Stimulated activated CD8-positive, alpha-beta memory T cell treated with anti-CD3 and anti-CD28 coated beads, Interleukin-7, amount 100 ng/mL, for 1 hour (primary cell): Measurements from ENCODE around the gene ROBO2.

Source experiments
- DNase-seq, 2 donors: peaks; one replicate each; pipeline ENCODE4 v3.0.0-alpha.2; 2020; ENCODE audit warnings: low read depth in 2 of 2

The ROBO2 gene

DNA sequence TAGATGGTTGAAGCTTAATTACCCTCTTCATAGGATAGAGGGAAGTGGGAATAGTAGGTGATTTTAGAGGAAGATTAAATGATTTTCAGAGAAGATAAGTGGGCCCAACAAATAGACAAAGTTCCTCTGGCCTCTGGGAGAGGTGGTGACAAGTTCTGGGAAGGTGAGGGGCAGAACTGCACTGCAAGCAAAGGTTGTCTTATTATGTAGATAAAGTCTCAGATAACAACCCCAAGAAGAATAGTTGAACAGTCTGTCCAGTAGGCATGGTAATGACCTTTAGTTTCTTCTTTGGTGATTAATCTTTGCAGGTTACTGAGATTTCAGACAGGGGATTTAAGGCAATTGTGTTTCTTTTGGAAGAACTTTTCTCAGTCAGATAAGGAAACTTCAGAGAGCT, 439.1 kb downstream of the ROBO2 start:
- DNase-seq = no peak

DNA sequence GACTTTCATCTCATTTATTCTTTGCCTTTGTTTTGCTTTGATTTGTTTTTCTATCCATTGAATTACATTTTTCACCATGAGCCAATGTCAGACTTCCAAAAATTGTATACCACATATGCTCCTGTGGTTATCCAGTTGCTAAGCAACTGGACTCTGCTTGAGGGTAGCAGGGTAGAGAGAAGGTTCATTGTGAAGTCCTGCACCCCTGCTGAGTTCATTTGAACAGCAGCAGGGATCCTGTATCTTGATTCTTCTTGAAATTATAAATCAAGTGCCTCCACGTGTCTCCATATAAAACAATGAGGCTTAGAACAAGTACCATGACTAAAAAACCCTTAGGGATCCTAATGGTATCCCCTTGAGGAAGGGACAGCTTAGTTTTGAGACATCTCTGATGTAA, 449.3 kb downstream of the ROBO2 start:
- DNase-seq = no peak

DNA sequence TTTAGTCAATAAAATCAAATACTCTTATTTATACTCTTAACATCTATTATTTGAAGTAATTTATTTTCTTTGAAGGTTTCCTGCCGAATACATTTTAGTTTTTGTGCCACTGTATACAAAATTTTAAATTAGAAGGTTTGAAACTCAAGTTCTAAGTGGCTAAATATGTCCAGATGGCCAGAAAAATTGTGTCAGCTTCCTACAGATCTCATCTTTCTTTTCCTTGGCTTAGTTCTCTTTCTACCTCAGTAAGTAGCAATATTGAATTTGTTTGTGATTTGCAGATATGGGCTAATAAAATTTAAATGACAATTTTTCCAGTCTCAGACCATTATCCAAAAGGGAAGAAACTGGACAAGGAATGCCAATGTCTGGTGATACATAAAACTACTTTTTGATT, 452.1 kb downstream of the ROBO2 start:
- no peak for DNase-seq

DNA sequence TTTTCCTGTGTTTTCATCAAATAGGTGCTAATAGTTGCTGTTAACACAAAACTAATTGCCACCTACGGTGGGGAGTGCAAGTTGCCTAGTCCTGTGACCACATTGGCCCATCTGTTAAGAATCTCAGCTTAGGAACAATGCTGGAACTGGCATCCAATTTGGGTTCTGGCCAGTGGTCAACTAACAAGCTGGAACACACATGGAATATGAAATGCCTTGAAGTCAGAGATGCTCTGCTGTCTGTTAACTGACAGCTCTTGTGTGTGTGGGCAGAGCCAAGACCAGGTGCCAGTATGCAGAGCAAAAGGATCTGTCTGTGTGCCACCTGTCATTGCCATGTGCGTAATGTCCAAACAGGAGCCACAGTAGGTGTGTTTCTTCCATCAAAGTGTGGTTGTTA, 460.8 kb downstream of the ROBO2 start:
- DNase-seq = no peak

DNA sequence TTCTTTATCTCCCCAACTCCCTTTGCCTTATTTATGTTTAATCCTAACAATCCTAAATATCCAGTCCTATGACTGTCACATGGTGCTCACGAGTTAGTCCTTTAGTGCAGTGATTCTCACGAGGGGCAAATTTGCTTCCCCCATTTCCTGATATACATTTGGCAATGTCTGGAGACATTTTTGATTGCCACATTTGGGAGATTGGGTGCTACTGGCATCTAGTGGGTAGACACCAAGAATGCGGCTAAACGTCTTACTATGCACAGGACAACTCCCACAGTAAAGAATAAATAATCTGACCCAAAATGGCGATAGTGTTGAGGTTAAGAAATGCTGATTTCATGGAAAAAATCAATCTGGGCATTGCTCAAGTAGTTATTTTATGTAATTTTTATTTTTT, 466.5 kb downstream of the ROBO2 start:
- DNase-seq = no peak

DNA sequence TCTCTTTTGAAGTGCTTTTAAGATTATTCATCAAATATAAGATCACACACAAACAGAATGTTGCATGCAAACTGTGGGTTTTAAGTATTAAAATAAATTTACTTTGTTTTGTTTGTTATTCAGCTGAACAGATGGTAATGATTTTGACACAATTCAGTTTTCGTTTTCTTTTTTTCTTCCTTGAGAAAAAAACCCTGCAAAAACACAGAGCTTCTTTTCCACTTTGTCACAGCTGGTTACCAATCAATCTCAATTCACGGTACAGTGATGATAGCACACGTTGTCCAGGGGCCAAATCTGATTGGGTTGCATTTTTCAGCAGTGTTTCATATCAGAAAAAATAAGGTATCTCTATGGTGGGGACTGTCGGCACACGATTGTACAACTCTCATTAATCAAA, 473.6 kb downstream of the ROBO2 start:
- no peak for DNase-seq

DNA sequence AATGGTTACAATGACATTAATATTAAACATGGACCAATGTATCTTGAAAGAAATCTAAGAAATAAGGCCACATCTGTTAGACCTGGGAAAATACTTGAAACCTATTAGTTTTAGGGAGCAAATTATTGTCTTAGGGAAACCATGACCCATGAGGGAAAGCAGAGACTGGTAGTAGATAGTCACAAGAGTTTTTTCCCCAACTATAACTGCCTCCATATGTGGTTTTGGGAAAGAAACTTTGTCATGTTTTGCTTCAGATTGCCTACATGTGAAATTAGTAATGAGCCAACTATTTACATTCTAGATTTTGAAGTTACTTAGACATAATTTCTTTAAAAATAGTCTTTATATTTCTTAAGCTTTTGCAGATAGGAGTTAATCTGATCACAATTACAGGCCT, 474.9 kb downstream of the ROBO2 start:
- no peak for DNase-seq

DNA sequence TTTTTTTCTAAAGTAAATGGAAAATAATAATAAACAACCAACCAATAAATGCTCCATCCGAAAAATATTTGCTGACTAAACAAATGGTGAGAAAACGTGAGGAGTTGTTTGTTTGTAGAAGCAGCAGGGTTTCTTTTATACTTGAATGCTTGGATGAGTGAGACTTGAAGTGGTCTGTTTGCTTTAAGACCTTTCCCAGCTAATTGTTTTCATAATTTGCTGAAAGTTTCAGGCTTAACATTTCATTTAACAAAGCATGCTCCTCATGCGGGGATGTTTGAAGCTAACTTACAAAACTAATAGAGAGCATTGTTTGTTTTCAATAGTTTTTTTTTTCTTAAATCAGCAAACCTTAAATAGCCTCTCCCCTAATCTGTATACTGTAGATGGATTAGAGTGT, 484.6 kb downstream of the ROBO2 start:
- no peak for DNase-seq

DNA sequence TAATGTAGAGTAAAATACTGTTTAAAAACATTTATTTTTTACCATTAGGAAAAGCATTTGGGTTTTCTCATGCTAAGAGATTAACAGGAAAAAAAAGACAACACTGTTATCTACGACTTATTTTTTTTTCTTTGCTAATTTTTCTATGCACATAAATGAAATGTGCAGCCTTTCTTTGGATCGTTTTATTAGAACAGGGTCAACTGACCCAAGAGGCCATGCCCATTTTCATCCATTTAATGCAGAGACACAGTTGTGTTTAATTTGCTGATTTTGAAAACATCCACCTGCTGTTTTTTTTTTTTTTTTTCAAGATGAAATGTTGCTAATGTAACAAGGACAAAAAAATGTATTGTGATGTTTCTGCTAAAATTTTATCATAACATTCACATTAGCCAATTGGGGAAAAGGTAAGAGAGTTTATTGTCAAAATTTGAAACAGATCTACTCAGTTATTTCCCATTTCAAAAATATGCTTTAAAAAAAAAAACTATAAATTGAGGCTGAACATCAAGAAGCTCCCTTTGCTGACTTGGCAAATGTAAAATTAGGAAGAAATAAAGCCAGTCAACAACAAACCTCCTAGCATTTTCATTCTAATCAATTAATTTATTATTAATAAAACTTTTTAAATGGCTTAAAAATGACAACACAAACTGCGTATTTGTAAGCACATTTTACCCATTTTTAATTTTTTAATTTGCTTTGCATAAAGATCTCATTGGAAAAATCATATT, 485.2 kb downstream of the ROBO2 start:
- DNase-seq = no peak

DNA sequence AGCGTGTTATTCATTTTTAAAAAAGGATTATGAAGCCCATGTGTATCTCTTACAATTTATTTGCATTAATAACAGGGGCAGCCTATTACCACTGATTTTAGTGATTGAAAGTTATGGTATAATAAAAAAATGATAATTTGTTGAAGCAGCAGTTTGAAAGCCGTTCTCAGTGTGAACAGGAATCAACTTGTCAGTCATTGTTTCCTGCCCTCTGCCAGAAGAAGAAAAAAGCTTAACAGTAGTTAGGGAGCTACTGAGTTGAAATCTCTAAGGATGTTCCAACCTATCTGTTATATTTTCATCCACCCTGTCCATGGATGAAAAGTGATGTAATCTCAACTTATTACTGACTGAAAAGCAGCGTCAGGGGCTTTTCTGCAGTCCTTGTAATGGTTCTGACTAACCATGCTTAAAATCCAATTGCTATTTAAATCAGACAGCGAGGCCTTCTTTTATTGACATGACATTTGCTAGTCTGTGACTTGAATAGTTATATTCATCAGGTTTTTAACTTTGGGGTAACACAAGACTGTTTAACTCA, 486.7 kb downstream of the ROBO2 start:
- no peak for DNase-seq

DNA sequence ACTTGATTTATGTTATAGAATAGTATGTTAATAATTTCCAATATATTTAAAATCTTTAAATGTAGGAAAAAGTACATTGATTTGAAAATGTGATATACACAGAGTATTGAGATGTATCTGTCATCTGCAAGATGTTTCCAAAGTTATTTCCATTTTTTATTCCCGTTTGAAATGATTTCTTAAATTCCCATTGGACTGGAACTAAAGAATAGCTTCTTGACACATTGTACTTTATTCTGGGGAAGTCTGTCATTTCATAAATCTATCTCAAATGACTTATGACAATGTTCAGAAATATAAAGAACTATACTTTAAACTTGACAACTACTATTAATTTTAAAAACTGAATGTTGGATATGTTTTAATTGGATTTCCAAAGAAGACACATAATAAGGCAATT, 489.6 kb downstream of the ROBO2 start:
- no peak for DNase-seq

DNA sequence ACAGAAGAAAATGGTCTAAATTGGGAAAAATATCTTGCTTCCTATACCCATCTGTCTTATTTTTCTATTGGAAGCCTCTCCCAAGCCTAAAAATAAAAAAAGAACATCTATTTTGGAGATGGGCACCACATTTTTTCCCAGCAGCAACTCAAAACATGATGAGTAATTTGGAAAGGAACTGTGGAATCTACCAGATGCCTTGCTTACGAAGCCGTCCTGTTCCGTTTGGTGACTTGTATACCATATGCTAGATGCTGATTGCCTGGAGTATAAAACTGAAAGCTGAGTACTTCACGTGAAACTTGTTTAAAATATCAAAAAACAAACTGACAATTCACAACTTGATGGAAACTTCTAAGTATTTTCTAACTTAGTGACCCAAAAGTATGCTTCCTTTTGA, 491.0 kb downstream of the ROBO2 start:
- DNase-seq = no peak

DNA sequence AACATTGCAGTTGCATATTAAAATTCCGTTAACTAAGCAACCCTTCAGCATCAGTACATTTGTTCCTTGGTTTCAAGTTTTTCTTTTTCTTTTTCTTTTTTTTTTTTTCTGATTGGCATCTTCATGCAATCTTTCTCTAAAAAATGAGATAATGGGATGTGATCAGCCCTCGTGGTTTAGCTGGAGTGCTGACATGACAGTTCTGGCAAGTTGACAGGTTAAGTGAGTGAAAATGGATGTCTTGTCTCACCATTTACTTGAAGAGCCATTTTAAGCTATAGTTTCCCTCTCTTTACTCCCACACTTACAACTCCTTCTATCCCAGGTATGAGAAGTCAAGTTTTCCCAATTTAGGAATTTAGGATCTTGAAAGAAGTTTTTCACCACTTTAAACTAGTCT, 495.2 kb downstream of the ROBO2 start:
- no peak for DNase-seq

DNA sequence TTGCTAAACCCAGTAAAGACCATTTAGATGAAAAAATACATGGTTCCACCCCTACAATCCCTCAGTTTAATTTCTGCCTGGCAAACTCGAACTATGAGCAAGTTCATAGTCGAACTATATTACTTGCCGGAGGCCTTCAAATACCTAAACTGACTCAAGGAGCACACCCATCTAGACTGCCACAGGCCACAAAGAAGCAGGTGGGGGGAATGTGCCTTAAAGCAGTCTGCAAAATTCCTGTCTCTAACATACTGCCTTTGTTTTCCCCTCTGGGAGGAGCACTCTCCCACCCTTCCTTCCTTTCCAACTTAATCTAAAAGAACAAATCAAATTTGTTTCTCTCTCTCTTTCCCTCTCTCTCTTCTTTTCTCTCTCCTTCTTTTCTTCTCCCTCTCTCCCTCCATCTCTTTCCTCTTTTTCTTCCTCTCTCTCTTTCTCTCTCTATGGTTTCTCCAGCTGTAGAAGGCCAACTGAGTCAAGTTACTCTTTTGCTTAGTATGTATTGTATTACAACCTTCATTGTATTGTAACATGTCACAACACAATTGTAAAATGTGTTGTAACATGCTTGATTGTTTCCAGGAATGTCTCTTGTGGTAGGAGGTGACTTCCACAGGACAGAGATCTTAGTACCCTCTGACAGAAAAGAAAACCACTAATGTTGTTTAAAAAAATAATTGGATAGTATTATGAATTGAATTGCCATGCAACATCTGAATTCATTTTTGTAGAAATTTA, 496.3 kb downstream of the ROBO2 start:
- DNase-seq = no peak

DNA sequence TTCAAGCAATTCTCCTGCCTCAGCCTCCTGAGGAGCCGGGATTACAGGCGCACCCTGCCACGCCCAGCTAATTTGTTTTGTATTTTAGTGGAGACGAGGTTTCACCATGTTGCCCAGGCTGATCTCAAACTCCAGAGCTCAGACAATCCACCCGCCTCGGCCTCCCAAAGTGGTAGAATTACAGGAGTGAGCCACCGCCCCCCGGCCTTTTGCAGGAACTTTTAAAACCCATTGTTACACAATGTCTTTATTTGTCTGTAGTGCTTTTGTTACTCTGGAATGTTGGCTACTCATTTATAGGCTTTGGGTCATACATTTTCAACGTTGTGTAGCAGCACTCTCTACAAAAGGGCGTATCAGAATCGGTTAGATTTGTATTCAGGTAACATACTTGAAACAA, 499.1 kb downstream of the ROBO2 start:
- DNase-seq = no peak

DNA sequence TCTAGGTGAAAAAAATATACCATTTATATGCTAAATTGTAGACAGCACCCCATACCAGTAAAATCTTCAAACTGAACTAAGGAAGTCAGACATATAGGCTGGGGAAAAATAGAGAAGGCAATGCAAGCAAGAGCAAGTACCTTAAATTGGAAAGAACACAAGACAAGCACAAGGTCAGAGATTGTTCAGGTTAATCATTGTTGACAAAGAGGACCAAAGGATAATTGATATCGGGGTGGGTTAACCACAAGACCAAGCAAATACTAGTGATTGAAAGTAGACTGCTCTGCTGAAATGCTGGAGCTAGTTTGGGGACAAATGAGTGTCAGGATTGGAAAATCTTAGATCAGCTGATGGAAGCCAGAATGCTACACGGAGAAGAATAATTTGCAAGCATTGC, 499.8 kb downstream of the ROBO2 start:
- DNase-seq = no peak

DNA sequence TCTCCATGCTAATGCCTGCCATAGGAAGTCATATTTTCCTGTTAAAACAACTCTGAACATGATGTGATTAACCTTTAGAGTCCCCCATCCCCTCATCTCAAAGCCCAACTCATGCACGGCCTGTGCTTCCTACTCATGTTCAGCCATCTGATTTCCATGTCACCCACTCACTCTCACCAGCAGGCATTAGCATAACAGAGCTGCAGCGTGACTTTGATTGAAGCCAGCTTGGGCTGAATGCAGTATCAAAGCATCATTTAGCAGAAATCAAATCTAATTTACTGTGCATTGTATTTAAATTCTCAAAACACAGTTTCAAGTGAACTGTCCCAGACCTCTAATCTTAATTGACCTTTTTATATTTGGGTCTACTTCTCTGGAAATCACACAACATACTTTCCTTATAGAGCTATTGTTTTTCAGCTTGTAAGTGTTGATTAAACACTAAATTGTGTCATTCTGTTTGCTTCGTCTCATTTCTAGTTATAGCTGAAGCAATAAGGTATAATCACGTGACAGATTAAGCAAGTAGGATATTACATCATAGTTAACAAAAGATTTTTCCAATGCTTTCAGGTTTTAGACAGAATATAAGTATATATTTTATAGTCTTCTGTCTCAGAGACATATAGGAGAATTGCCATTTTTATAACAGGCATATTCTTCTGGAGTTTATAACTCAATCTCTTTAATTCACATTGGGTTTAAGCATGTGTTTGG, 501.5 kb downstream of the ROBO2 start:
- no peak for DNase-seq

DNA sequence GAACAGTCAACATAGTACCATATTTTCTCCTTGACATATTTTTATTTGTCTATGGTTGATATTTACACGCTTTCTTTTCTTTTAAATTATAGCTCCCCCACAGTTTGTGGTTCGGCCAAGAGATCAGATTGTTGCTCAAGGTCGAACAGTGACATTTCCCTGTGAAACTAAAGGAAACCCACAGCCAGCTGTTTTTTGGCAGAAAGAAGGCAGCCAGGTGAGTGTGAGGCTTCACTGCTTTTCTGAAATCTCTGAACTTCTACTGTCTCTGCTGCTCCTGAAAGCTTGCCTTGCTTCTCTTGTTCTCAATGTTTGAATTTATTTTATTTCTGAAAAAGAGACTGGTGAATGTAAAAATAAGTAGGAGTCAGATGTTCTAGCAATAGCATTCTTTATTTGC, 506.3 kb downstream of the ROBO2 start:
- DNase-seq = no peak

DNA sequence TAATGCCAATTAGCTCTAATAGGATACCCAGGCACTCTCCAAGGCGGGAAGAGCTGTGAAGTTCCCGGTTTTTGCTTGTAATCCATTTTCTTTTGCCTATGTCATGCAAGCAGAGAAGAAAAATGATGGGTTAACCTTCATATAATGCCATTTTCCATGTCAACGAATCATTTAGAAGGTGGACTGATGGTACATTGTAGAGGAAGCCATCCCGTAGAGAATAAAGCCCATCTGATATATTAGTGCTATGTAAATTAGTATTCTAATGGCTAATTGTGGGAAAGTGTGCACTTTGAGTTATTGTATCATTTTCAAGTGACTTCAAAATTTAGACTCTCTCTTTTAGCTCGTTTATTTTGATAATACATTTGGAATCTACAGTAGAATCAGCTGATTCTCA, 509.1 kb downstream of the ROBO2 start:
- no peak for DNase-seq

DNA sequence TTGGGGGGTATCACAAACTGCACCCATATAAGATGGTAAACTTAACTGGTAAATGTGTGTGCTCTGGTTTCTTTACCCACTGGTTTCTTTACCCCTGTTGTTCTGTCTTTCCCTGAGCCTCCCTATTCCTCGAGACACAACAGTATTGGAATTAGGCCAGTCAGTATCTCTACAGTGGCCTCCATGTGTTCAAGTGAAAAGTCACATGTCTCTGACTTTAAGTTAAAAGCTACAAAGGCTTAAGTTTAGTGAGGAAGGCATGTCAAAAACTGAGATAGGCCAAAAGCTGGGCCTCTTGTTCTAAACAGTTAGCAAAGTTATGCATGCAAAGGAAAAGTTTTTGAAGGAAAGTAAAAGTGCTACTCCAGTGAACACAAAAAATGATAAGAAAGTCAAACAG, 513.3 kb downstream of the ROBO2 start:
- no peak for DNase-seq

DNA sequence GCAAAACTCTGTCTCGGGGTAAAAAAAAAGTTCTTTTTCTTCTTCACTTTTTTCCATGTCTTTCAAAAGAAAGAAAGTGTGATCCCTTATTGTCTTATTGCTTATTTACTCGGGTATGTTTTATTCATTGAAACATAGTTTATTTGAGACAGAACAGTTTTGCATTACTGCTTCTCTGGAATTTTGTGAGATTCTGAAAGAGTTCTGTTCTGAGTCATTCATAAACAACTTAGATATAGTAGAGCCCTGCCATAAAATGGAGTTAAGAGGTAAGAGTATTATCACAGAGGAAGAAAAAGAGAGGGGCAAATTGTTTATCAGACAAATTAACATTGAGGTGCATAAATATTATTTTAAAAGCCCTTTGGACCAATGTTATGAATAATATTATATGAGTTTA, 522.2 kb downstream of the ROBO2 start:
- no peak for DNase-seq

DNA sequence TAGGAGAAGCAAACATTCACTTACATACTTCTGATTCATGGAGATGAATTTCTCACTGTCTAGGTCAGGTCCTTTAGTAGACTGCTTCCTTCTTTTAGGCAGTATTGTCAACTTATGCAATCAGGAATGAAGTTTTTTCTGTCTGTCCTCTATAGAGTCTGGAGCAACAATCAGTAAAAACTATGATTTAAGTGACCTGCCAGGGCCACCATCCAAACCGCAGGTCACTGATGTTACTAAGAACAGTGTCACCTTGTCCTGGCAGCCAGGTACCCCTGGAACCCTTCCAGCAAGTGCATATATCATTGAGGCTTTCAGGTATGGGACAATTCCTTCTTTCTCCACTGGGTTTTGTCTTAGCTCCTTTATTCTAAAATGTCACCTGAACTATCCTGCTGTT, 523.1 kb downstream of the ROBO2 start:
- DNase-seq = no peak

DNA sequence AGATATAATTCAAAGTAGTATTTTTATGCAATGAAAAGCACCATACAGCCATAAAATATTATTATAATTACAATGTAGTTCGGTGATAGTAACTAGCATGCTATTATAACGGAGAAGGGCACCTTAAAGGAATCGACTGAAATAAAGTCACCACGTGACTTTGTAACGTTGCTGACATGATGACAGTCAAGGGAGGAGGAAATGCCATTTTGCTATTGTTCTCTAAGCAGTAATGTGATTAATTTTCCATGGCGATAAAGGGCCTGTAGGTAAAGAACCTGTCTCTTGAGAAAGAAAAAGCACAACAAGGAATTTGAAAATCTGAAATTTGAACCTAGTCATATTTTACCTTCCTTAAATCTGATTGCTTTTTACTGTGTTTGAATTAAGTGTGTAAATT, 526.2 kb downstream of the ROBO2 start:
- no peak for DNase-seq
